ENCODE data around the gene PPP2R5D. TPM values are rescaled to one million over a fixed set of nuclear protein-coding genes. Genes with fewer than 3 reads are reported as not detected.

PPP2R5D gene
- total and polyA plus RNA-seq, 7 donors, result 26.7 to 41.5 (median 35.5) TPM

- H3K4me3 ChIP-seq, result no peak overlapping the region
- intact Hi-C loops (cut with DNase I), result loop anchor here (2.0 to 5.0 kb wide), 2 partner anchors 77 to 116 kb away; partner anchors contain the start of genes PEX6 and SRF
- no peak overlapping the region for H3K27ac ChIP-seq
- peaks cover 0 to 41% (median 31%) of the 10 kb centered on the region in 4 donors for H3K4me1 ChIP-seq
- H3K9me3 ChIP-seq, result no peaks in the 10 kb centered on the region
- H3K36me3 ChIP-seq, result peaks cover 3 to 32% (median 8%) of the 10 kb centered on the region in 4 donors
- H3K27me3 ChIP-seq, result no peaks in the 10 kb centered on the region
- 88 to 90% methylated on average over 8 of the region's 8 CpGs for WGBS, 2 donors
- TF ChIP-seq EP300 (IDR thresholded peaks at IDR 0.05) (no peak), CTCF (IDR thresholded peaks at IDR 0.05) (no peak), POLR2AphosphoS5 (IDR thresholded peaks at IDR 0.05) (no peak), POLR2A (IDR thresholded peaks at IDR 0.05) (no peak)
- DNase-seq, result no peak
Measured at GRCh38 chr6:43055966-43056365, 71.6 kb downstream of the PPP2R5D start.

GRCh38 chr6:43058531-43058930, 74.2 kb downstream of the PPP2R5D start:
- Histone ChIP-seq H3K9me3 (no peaks in the 10 kb centered on the region), H3K27me3 (no peaks in the 10 kb centered on the region), H3K4me3 (peak overlapping the region; percentile 74 to 97 (median 87)), H3K4me1 (peaks cover 0 to 41% (median 27%) of the 10 kb centered on the region in 4 donors), H3K27ac (peak overlapping the region; percentile 84 to 93 (median 90)), H3K36me3 (peaks cover 8 to 45% (median 12%) of the 10 kb centered on the region in 4 donors)
- intact Hi-C loops (cut with DNase I), result loop anchor here (2.0 to 5.0 kb wide), 2 partner anchors 44 to 114 kb away; partner anchors contain the start of genes KLHDC3 and SRF
- 52 to 75% methylated on average over 1 of the region's 1 CpG for WGBS, 2 donors
- TF ChIP-seq POLR2AphosphoS5 (IDR thresholded peaks at IDR 0.05), result no peak
- TF ChIP-seq CTCF (IDR thresholded peaks at IDR 0.05), result no peak
- no peak for TF ChIP-seq EP300 (IDR thresholded peaks at IDR 0.05)
- TF ChIP-seq POLR2A (IDR thresholded peaks at IDR 0.05), result no peak
- DNase-seq, result no peak

- 0% methylated on average over 64 of the region's 64 CpGs for WGBS, 2 donors
- H3K4me1 ChIP-seq, result peaks cover 0 to 36% (median 23%) of the 10 kb centered on the region in 4 donors
- intact Hi-C loops (cut with DNase I), result loop anchor here (1.0 to 5.0 kb wide), 3 partner anchors 34 to 113 kb away; partner anchors contain the start of genes KLHDC3 and SRF
Measured at GRCh38 chr6:43059168-43060033, 75.0 kb downstream of the PPP2R5D start, which contains the start of the genes KLC4 and MRPL2. TSS of gene KLC4 (plus strand) at chr6:43059631. CDS start at chr6:43061336, 1,705 bp downstream. TSS of gene MRPL2 (minus strand) at chr6:43059434. CDS start at chr6:43059381, 53 bp downstream.

More at GRCh38 chr6:43059168-43060033, 75.0 kb downstream of the PPP2R5D start, which contains the start of the genes KLC4 and MRPL2:
- no peaks in the 10 kb centered on the region for H3K27me3 ChIP-seq
- H3K36me3 ChIP-seq, result peaks cover 8 to 52% (median 12%) of the 10 kb centered on the region in 4 donors
- no peaks in the 10 kb centered on the region for H3K9me3 ChIP-seq
- peak; percentile 99 for DNase-seq
- TF ChIP-seq EP300 (IDR thresholded peaks at IDR 0.05), result peak in 1 of 4 donors; percentile 61
- TF ChIP-seq CTCF (IDR thresholded peaks at IDR 0.05), result no peak
- TF ChIP-seq POLR2A (IDR thresholded peaks at IDR 0.05), result peak; percentile 83 to 87
- TF ChIP-seq POLR2AphosphoS5 (IDR thresholded peaks at IDR 0.05), result peak; percentile 91 to 96 (median 94)
- H3K4me3 ChIP-seq, result peak within 1 kb of the TSS; percentile 74 to 97 (median 87)
- H3K27ac ChIP-seq, result peak within 1 kb of the TSS; percentile 84 to 93 (median 90)

Measured in sigmoid colon (tissue), 7 donors.